Measurements from ENCODE around the gene SDK1.

The SDK1 gene

DNA sequence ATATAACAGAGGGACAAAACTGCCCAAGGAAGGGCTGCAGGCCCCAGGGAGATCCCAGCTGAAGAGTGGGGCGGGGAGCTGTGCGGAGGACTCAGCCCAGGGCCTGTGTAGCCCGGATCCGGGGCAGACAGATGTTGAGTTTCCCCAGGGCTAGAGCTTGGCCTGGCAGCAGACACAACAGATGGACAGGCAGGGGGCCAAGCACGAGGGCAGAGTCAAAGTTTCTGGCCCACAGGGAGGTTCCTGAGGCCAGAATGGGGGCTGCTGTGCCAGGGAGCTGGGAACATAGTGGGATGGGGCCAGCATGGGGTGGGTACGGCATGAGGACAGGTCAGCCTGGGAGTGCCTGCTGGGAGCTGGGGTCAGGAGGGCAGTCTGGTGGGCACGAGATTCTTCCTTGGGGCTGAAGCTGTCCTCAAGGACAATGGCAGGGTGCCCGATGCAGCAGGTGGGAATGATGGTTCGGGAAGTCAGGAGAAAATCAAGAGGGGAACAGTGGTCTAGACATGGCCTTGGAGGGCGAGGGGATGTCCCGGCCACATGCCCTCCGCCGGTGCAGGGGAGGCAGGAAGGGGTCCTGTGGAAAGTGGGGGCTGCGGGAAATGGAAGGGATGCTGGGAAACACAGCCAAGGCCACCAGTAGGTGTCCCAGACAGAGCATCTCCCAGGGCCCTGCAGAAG, 862.0 kb downstream of the SDK1 start:
- Histone ChIP-seq H3K27me3 (replicated peaks; ENCODE audit: control insufficient read depth, insufficient read depth, low read length) (no peaks in the 10 kb centered on the region), H3K9me3 (ENCODE audit: control insufficient read depth, low read length) (no peaks in the 10 kb centered on the region), H3K36me3 (ENCODE audit: control insufficient read depth, insufficient read depth, low read length, severe bottlenecking) (no peaks in the 10 kb centered on the region), H3K9ac (ENCODE audit: low read length) (no peak overlapping the region), H3K4me3 (ENCODE audit: low read length) (no peak overlapping the region), H3K4me1 (ENCODE audit: control insufficient read depth, insufficient read depth, low read length) (peaks cover 6% of the 10 kb centered on the region)
- no peak for DNase-seq (ENCODE audit: low read depth)

DNA sequence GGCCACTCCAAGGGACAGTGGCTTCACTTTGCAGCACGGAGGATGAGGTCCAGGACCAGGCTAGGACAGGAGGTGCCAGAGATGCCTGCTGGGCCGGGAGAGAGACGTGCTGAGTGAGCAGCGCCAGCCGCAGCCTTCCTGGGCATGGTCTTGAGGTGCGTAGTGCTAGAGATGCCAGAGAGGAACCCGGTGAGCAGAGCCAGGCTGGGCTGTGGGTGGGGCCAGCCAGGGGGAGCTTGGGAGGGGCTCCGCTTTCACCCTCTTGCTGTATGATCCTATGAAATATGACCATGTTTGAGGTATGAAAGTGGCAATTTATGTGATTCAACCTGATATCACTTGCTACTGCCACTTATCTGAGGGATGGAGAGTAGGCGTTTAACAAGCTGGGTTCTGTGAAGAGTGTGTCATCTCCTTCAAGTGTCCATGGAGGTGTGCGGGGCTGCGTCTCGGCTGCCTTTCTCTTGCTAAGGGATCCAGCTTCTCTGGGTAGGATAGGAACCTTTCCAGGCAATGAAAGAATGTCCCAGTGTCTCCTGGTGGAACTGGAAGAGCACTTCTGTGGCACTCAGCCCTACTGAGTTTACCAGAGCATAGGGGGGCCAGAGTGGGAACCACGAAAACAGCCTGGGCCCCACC, 862.6 kb downstream of the SDK1 start:
- Histone ChIP-seq H3K9me3 (ENCODE audit: control insufficient read depth, low read length) (no peaks in the 10 kb centered on the region), H3K36me3 (ENCODE audit: control insufficient read depth, insufficient read depth, low read length, severe bottlenecking) (no peaks in the 10 kb centered on the region), H3K4me3 (ENCODE audit: low read length) (no peak overlapping the region), H3K9ac (ENCODE audit: low read length) (no peak overlapping the region), H3K4me1 (ENCODE audit: control insufficient read depth, insufficient read depth, low read length) (peaks cover 6% of the 10 kb centered on the region), H3K27me3 (replicated peaks; ENCODE audit: control insufficient read depth, insufficient read depth, low read length) (no peaks in the 10 kb centered on the region)
- no peak for DNase-seq (ENCODE audit: low read depth)

DNA sequence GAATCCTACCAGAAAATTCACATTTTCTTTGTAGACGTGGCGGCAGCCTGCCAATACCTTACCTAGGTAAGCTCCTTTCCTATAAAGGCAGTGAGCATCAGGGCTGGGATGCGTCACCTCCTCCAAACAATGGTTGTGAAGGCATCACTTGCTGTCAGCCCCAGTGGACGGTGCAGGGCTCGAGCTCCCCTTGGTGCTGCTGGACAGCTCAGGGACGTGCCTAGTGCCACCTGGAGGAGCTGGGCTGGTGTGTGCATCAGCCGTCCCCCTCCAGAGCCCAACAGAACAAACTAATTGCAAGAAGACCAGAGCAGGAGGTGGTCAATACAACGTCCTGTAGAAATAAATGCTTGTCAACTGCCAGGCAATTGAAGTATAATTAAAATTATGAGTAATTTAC, 863.5 kb downstream of the SDK1 start:
- no peaks in the 10 kb centered on the region for H3K9me3 ChIP-seq (ENCODE audit: control insufficient read depth, low read length)
- no peaks in the 10 kb centered on the region for H3K36me3 ChIP-seq (ENCODE audit: control insufficient read depth, insufficient read depth, low read length, severe bottlenecking)
- peaks cover 3% of the 10 kb centered on the region for H3K4me1 ChIP-seq (ENCODE audit: control insufficient read depth, insufficient read depth, low read length)
- no peak for DNase-seq (ENCODE audit: low read depth)
- no peak overlapping the region for H3K4me3 ChIP-seq (ENCODE audit: low read length)
- H3K9ac ChIP-seq (ENCODE audit: low read length): no peak overlapping the region
- H3K27me3 ChIP-seq (replicated peaks; ENCODE audit: control insufficient read depth, insufficient read depth, low read length): no peaks in the 10 kb centered on the region

DNA sequence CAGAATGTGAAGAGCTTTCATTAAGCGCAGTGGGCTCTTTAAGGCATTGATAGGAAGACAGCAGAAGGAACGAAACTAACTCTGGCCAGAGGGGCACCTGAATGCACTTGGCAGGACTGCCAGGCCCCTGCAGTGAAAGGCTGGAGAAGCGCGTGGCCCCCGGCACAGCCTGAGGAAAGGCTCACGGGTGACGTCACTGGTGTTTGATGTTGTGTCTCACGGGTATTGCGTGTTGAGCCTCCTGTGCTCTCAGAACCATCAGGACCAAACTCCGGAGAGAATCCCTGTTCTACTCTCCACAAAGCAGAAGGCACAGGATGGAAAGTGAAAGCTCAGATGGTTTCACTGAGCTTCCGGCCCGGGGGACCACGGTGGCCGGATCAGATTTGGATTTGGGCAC, 865.3 kb downstream of the SDK1 start:
- no peak overlapping the region for H3K4me3 ChIP-seq (ENCODE audit: low read length)
- H3K27me3 ChIP-seq (replicated peaks; ENCODE audit: control insufficient read depth, insufficient read depth, low read length): no peaks in the 10 kb centered on the region
- DNase-seq (ENCODE audit: low read depth): no peak
- no peaks in the 10 kb centered on the region for H3K36me3 ChIP-seq (ENCODE audit: control insufficient read depth, insufficient read depth, low read length, severe bottlenecking)
- H3K9me3 ChIP-seq (ENCODE audit: control insufficient read depth, low read length): no peaks in the 10 kb centered on the region
- no peaks in the 10 kb centered on the region for H3K4me1 ChIP-seq (ENCODE audit: control insufficient read depth, insufficient read depth, low read length)
- H3K9ac ChIP-seq (ENCODE audit: low read length): no peak overlapping the region

DNA sequence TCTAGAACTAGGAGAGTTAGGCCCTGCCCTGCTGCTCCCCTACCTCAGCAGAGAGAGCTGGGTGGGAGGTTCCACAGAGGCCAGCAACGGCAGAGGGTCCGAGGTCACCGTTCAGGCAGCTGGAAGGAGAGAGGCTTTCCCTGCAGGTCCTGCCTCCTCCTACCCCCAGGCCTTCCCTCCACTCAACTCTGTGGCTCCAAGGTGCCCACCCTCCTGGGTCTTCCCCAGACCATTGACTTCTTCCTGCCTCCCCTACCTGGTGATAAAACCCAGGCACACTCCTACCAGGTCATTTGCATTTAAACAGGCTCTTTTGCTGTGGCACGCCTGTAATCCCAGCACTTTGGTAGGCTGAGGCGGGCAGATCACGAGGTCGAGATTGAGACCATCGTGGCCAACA, 865.8 kb downstream of the SDK1 start:
- Histone ChIP-seq H3K4me3 (ENCODE audit: low read length) (no peak overlapping the region), H3K4me1 (ENCODE audit: control insufficient read depth, insufficient read depth, low read length) (no peaks in the 10 kb centered on the region), H3K9me3 (ENCODE audit: control insufficient read depth, low read length) (no peaks in the 10 kb centered on the region), H3K36me3 (ENCODE audit: control insufficient read depth, insufficient read depth, low read length, severe bottlenecking) (no peaks in the 10 kb centered on the region), H3K27me3 (replicated peaks; ENCODE audit: control insufficient read depth, insufficient read depth, low read length) (no peaks in the 10 kb centered on the region), H3K9ac (ENCODE audit: low read length) (no peak overlapping the region)
- DNase-seq (ENCODE audit: low read depth): no peak

DNA sequence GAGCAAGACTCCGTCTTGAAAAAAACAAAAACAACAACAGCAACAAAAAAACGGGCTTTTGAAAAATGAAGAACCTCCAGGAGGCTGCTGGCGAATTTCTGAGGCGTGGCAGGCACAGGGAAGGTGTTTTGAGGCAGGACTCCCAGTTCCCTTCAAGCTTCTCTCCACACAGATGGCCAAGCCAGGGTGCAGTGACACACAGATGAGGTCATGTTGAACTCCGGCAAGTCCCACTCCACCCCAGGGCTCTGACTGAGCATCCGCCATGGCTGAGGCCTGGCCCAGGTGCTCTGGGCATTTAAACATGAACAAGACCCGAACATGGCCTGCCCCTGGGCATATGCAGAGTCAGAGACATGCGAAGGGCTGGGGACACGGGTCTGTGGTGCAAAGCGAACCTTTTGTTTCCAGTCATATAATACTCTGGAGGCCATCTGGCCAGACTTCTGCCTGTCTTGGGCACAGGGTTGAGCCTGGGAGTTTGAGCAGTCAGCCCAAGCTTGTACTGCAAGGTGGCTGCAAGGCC, 866.4 kb downstream of the SDK1 start:
- Histone ChIP-seq H3K4me3 (ENCODE audit: low read length) (no peak overlapping the region), H3K9me3 (ENCODE audit: control insufficient read depth, low read length) (no peaks in the 10 kb centered on the region), H3K4me1 (ENCODE audit: control insufficient read depth, insufficient read depth, low read length) (no peaks in the 10 kb centered on the region), H3K27me3 (replicated peaks; ENCODE audit: control insufficient read depth, insufficient read depth, low read length) (no peaks in the 10 kb centered on the region), H3K9ac (ENCODE audit: low read length) (no peak overlapping the region), H3K36me3 (ENCODE audit: control insufficient read depth, insufficient read depth, low read length, severe bottlenecking) (no peaks in the 10 kb centered on the region)
- DNase-seq (ENCODE audit: low read depth): no peak

DNA sequence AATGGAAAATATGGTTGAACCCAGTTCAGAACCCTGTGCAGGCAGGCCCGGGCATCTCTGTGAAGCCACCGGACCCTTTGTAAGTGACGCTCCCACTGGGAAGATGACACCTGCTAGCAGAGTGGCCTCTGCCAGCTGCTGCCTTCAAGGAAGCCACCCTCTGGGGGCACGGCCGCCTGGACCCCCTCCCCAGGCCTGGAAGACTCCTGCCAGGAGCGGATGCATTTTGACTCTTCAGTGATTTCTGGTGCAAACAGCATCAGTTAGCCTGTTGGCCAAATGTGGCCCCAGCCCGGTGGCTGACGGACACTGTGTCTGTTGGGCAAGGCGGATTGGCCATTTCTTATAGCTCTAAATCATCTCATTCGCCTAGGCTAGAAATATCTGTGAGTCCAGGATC, 867.0 kb downstream of the SDK1 start:
- Histone ChIP-seq H3K9me3 (ENCODE audit: control insufficient read depth, low read length) (no peaks in the 10 kb centered on the region), H3K27me3 (replicated peaks; ENCODE audit: control insufficient read depth, insufficient read depth, low read length) (no peaks in the 10 kb centered on the region), H3K4me1 (ENCODE audit: control insufficient read depth, insufficient read depth, low read length) (no peaks in the 10 kb centered on the region), H3K9ac (ENCODE audit: low read length) (no peak overlapping the region), H3K36me3 (ENCODE audit: control insufficient read depth, insufficient read depth, low read length, severe bottlenecking) (no peaks in the 10 kb centered on the region), H3K4me3 (ENCODE audit: low read length) (no peak overlapping the region)
- DNase-seq (ENCODE audit: low read depth): no peak

DNA sequence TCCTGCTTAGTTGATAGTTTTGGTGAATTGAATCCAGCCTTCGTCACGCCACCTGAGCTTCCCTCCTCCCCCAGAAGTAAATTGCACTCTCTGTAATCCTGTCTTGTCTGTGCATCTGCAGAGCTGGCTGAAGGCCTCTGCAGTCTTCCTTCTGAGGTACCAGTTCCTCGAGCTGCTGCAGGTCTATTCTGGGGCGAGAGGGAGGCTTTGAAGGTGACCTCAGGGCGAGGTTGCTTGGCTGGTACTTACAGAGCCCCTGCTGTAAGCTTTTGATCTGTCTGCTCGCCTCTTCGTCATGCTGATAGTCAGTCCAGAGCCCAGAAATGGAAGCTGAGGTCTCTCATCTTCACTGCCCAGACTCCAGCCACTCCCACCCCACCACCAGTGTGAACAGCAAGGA, 867.5 kb downstream of the SDK1 start:
- DNase-seq (ENCODE audit: low read depth): no peak
- Histone ChIP-seq H3K4me1 (ENCODE audit: control insufficient read depth, insufficient read depth, low read length) (no peaks in the 10 kb centered on the region), H3K9me3 (ENCODE audit: control insufficient read depth, low read length) (no peaks in the 10 kb centered on the region), H3K4me3 (ENCODE audit: low read length) (no peak overlapping the region), H3K36me3 (ENCODE audit: control insufficient read depth, insufficient read depth, low read length, severe bottlenecking) (no peaks in the 10 kb centered on the region), H3K27me3 (replicated peaks; ENCODE audit: control insufficient read depth, insufficient read depth, low read length) (no peaks in the 10 kb centered on the region), H3K9ac (ENCODE audit: low read length) (no peak overlapping the region)

DNA sequence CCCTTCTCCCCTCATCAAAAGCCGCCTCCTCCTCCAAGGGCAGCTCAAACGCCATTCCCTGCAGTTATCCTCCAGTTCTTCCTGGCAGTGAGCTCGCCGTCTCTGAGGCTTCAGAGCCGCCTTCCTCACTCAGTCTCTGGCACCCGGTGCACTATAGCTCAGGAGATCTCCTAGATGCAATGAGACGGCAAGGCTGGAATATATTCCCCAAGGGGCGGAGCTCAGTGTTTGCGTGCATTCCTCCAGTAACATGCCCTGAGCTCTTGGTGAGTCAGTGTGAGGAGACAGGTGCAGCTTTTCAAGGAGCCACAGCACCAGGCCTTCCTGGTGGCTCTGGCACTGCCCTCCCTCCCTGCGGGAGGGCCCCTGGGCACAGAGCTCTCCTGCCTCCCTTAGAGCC, 868.4 kb downstream of the SDK1 start:
- no peaks in the 10 kb centered on the region for H3K4me1 ChIP-seq (ENCODE audit: control insufficient read depth, insufficient read depth, low read length)
- H3K36me3 ChIP-seq (ENCODE audit: control insufficient read depth, insufficient read depth, low read length, severe bottlenecking): no peaks in the 10 kb centered on the region
- DNase-seq (ENCODE audit: low read depth): no peak
- no peak overlapping the region for H3K4me3 ChIP-seq (ENCODE audit: low read length)
- no peaks in the 10 kb centered on the region for H3K27me3 ChIP-seq (replicated peaks; ENCODE audit: control insufficient read depth, insufficient read depth, low read length)
- H3K9ac ChIP-seq (ENCODE audit: low read length): no peak overlapping the region
- no peaks in the 10 kb centered on the region for H3K9me3 ChIP-seq (ENCODE audit: control insufficient read depth, low read length)

DNA sequence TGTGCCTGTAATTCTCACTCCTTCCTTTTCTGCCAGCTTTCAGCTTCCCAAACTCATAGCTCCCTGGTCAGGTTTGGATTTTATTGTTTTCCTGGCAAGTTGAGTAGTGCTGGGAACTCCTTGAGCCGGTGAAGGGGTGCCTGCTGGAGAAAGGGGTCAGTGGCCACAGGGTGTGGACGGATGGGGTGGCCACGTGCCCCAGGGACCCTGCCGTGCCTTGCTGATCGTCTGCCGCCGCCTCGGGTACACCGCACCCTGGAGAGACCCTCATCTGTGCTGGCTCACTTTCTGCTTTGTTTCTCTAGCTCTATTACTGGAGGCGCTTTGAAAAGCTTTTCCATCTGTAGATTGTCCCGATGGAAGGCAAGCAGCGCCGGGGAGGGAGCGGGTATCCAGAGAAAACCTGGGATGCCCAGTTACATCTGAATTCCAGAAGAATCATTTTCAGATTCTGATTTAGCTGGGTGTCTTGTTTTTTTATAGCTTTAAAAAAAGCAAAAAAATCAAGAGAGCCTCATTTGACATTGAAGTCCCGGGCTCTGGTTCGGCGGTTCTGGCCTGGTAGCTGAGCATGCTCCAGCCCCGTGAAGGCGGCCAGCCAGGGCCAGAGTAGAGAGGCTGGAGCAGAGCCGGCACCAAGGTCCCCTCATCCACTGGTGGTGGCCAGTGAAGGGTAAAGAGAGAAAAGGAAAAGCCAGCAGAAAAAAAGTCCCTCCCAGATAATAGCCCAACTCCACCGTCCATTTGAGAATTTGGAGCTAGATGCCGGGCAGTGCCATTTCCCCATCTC, 870.1 kb downstream of the SDK1 start:
- no peaks in the 10 kb centered on the region for H3K9me3 ChIP-seq (ENCODE audit: control insufficient read depth, low read length)

DNA sequence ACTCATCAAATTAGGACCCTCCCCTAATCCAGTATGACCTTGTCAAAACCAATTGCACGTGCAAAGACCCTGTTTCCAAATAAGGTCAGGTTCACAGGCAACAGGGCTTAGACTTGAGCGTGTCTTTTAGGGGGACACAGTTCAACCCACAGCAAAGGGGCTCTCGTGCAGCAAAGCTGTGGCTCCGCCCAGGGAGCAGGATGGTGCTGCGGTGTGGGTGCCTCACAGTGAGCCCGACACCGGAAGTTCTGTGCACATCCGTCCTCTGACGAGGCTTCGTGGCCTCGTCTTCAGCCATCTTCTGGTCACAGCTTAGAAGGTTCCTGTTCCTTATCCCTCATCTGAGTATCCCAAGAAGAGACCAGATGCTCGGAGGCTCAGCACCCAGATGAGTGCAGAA, 871.8 kb downstream of the SDK1 start:
- H3K4me3 ChIP-seq (ENCODE audit: low read length): no peak overlapping the region
- no peaks in the 10 kb centered on the region for H3K9me3 ChIP-seq (ENCODE audit: control insufficient read depth, low read length)
- H3K4me1 ChIP-seq (ENCODE audit: control insufficient read depth, insufficient read depth, low read length): no peaks in the 10 kb centered on the region
- H3K27me3 ChIP-seq (replicated peaks; ENCODE audit: control insufficient read depth, insufficient read depth, low read length): no peaks in the 10 kb centered on the region
- no peak for DNase-seq (ENCODE audit: low read depth)
- no peak overlapping the region for H3K9ac ChIP-seq (ENCODE audit: low read length)
- no peaks in the 10 kb centered on the region for H3K36me3 ChIP-seq (ENCODE audit: control insufficient read depth, insufficient read depth, low read length, severe bottlenecking)

More for the DNA sequence above, 870.1 kb downstream of the SDK1 start:
- Histone ChIP-seq H3K4me3 (ENCODE audit: low read length) (no peak overlapping the region), H3K27me3 (replicated peaks; ENCODE audit: control insufficient read depth, insufficient read depth, low read length) (no peaks in the 10 kb centered on the region), H3K4me1 (ENCODE audit: control insufficient read depth, insufficient read depth, low read length) (no peaks in the 10 kb centered on the region), H3K9ac (ENCODE audit: low read length) (no peak overlapping the region), H3K36me3 (ENCODE audit: control insufficient read depth, insufficient read depth, low read length, severe bottlenecking) (no peaks in the 10 kb centered on the region)
- DNase-seq (ENCODE audit: low read depth): no peak

All from adipocyte (in vitro differentiated cells).